Upper lobe of left lung (tissue), 6 donors: ENCODE data around the gene SRGAP3. TPM values are rescaled to one million over a fixed set of nuclear protein-coding genes. Genes with fewer than 3 reads are reported as not detected.
A peak's percentile ranks its signal among the peaks of the same experiment; 100 is the strongest.

Experiments used
- ATAC-seq, 2 donors: fragments of 200-7000 bp; cut with Tn5 transposase; one replicate each; pipeline ENCODE4 v1.9.1; 2022; ENCODE audit warnings: mild to moderate bottlenecking in 2 of 2, moderate library complexity in 2 of 2; ENCODE audit not compliant: low FRiP score in 2 of 2
- DNase-seq, 2 donors: peaks; one replicate each; pipeline ENCODE4 v3.0.0-alpha.2; 2019 to 2020
- H3K27ac ChIP-seq, 4 donors: fragments of 200-600 bp; sonication (generic); one replicate each; pipeline ENCODE4 v1.5.1; 2016 to 2019
- H3K27me3 ChIP-seq, 4 donors: fragments of 200-600 bp; sonication (generic); one replicate each; pipeline ENCODE4 v1.5.1; 2017 to 2019
- H3K36me3 ChIP-seq, 4 donors: fragments of 200-600 bp; sonication (generic); one replicate each; pipeline ENCODE4 v1.5.1; 2016 to 2019
- H3K4me1 ChIP-seq, 4 donors: fragments of 200-600 bp; sonication (generic); one replicate each; pipeline ENCODE4 v1.5.1; 2018 to 2019
- H3K4me3 ChIP-seq, 4 donors: fragments of 200-600 bp; sonication (generic); one replicate each; pipeline ENCODE4 v1.5.1; 2017 to 2019; ENCODE audit warnings: mild to moderate bottlenecking in 2 of 4, moderate library complexity in 1 of 4
- H3K9me3 ChIP-seq, 4 donors: fragments of 200-600 bp; sonication (generic); one replicate each; pipeline ENCODE4 v1.5.1; 2018 to 2019
- CTCF ChIP-seq, 6 experiments: fragments of 450-650 bp in 4 of 6; fragments of 200-600 bp in 2 of 6; sonication (generic) in 2 of 6; IDR thresholded peaks; one replicate each; pipeline ENCODE4 v1.5.1; 2016 to 2019; ENCODE audit warnings: antibody characterized with exemption in 6 of 6
- EP300 ChIP-seq, 4 donors: sonication (generic); formaldehyde crosslinking; IDR thresholded peaks; one replicate each; pipeline ENCODE4 v1.5.1; 2017; ENCODE audit warnings: antibody characterized with exemption in 4 of 4, control low read depth in 2 of 4
- POLR2A ChIP-seq, 4 donors: fragments of 450-650 bp; IDR thresholded peaks; one replicate each; pipeline ENCODE4 v1.5.1; 2016 to 2017; ENCODE audit warnings: antibody characterized with exemption in 4 of 4, mild to moderate bottlenecking in 2 of 4
- POLR2AphosphoS5 ChIP-seq, 2 donors: sonication (generic); formaldehyde crosslinking; IDR thresholded peaks; one replicate each; pipeline ENCODE4 v1.5.1; 2017; ENCODE audit warnings: antibody characterized with exemption in 2 of 2
- WGBS, 2 donors: methylation state at CpG; one replicate each; pipeline ENCODE4 v1.1.5; 2017 to 2018; 5-methylcytosine and 5-hydroxymethylcytosine counted together
- total RNA-seq, 6 donors: library from RNA; depleted of rRNA in 4 of 6; stranded (reverse); fragments of >200 nt in 4 of 6; gene quantifications; one replicate each; pipeline versions ENCODE4 v1.1.0 to v1.2.1, GENCODE V29; 2016 to 2021
- donor health status: DM: no; HTN: no; CAD: no; lungs with moderate emphysema.
- donor health status: DM: no; HTN: yes; CAD: no; lungs with severe emphysema.

Gene SRGAP3
- total RNA-seq, 6 donors from 2014 or later, result 4.6 to 29.6 (median 11.4) TPM

DNA sequence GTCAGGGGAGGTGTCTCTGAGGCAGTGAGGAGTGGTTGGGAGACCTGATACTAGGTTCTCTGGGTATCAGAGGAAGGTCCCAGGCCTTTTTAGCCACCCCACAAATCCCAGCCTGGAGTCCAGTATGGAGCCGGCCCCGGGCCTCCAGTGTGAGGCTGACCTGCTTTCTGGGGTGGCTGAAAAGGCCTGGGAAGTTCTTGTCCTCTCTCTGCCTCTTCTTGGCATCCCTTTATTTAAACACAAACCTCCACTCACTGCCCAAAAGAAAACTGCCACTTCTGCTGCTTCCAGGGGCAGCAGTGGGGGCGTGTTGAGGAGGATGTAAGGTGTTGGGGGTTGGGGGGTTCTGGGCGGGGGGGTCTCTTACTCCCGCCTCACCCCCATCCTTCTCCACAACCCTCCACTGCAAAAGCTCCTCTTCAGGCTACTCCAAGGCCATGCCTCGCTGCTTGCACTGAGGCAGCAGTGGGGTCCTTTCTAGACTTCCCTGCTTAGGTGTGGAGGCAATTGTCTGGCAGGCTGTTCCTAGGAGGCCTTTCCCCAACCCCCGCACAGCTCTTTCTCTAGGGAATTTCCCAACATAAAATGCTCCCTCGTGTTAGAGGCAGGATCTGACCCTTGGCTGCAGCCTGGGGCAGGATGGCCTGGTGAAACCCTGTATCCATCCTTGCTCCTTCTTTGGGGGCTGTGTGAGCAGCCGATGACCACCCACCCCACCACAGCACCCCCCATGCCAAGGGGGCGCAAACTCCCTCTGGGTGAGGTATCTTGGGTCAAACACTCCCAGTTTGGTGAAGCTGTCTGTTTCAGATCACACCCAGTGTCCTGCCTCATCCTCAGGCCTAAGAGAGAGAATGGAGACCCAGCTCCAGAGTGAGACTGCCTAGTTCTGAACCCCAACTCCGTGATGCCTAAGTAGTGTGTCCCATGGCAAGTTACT is 274.1 kb downstream of the SRGAP3 start:
- no peak overlapping the region for H3K4me3 ChIP-seq
- TF ChIP-seq POLR2A (IDR thresholded peaks at IDR 0.05) (no peak), EP300 (IDR thresholded peaks at IDR 0.05) (no peak), CTCF (IDR thresholded peaks at IDR 0.05) (no peak), POLR2AphosphoS5 (IDR thresholded peaks at IDR 0.05) (no peak)
- H3K27me3 ChIP-seq, result no peaks in the 10 kb centered on the region
- no peaks in the 10 kb centered on the region for H3K36me3 ChIP-seq
- DNase-seq (peak in 1 of 2 donors; percentile 15), ATAC-seq (no peak)
- H3K9me3 ChIP-seq, result peaks cover 0 to 9% (median 0%) of the 10 kb centered on the region in 4 donors
- H3K27ac ChIP-seq, result no peak overlapping the region
- WGBS, 2 donors, result 70 to 82% methylated on average over 8 to 11 of the region's 11 CpGs
- peaks cover 0 to 4% (median 0%) of the 10 kb centered on the region in 4 donors for H3K4me1 ChIP-seq

DNA sequence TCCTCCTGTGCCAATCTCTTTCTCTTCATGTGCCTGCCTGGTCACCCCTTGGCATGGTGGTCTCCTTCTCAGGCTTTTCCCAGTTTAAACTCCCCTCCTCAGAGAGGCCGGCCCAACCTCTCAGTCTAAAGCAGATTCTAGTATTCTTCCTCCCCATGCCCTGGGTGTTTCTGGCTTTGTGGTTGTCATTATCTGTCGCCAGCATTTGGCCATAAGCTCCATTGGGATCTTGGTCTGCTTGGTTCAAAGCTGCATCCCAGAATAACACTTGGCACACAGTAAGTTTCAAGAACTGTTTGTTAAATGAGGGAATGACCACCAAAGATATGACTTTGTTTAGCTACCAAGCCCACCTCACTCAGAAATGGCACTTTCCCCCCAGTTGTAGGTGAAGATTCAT is 275.0 kb downstream of the SRGAP3 start:
- no peak overlapping the region for H3K4me3 ChIP-seq
- peaks cover 0 to 8% (median 0%) of the 10 kb centered on the region in 4 donors for H3K9me3 ChIP-seq
- DNase-seq (no peak), ATAC-seq (no peak)
- 84 to 92% methylated on average over 2 of the region's 2 CpGs for WGBS, 2 donors
- no peak overlapping the region for H3K27ac ChIP-seq
- H3K27me3 ChIP-seq, result no peaks in the 10 kb centered on the region
- H3K36me3 ChIP-seq, result no peaks in the 10 kb centered on the region
- no peak for TF ChIP-seq CTCF (IDR thresholded peaks at IDR 0.05)
- no peak for TF ChIP-seq POLR2AphosphoS5 (IDR thresholded peaks at IDR 0.05)
- no peak for TF ChIP-seq EP300 (IDR thresholded peaks at IDR 0.05)
- no peak for TF ChIP-seq POLR2A (IDR thresholded peaks at IDR 0.05)
- H3K4me1 ChIP-seq, result peaks cover 0 to 4% (median 0%) of the 10 kb centered on the region in 4 donors

- ATAC-seq, result no peak
- Histone ChIP-seq H3K27me3 (no peaks in the 10 kb centered on the region), H3K9me3 (no peaks in the 10 kb centered on the region), H3K4me3 (no peak overlapping the region), H3K27ac (no peak overlapping the region), H3K36me3 (no peaks in the 10 kb centered on the region), H3K4me1 (peaks cover 0 to 4% (median 0%) of the 10 kb centered on the region in 4 donors)
- no peak for TF ChIP-seq POLR2A (IDR thresholded peaks at IDR 0.05)
- no peak for TF ChIP-seq CTCF (IDR thresholded peaks at IDR 0.05)
- TF ChIP-seq POLR2AphosphoS5 (IDR thresholded peaks at IDR 0.05), result no peak
- TF ChIP-seq EP300 (IDR thresholded peaks at IDR 0.05), result no peak
- WGBS, 2 donors, result 86 to 100% methylated on average over 2 of the region's 2 CpGs
- DNase-seq, result no peak
Measured at GRCh38 chr3:8972639-8973038, 276.8 kb downstream of the SRGAP3 start.

DNA sequence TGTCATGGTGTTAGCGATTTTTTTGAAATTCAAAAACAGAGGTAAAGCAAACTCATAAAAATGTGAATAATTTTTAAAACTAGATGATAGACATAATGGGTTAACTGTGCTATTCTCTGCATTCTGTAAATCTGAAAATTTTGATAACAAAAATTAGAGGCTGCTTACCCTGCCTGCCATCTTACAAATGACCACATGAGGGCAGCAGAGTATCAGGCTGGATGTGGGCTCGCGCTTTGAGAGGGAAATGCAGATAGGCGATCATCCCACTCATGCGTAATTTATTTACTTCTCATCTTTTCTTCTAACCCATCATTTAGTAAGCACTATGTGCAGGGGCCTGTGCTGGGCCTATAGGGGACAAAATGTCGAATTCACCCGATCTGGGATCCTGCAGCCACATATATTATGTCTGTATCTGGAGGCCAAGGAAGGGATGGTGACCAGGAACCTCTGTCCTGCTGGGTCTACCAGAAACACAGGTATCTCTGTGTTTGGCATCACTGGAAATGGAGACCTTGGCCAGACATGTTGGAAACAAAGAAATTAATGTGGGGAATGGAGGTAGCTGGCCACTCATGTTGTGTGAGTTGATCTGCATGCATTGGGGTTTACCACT is 278.4 kb downstream of the SRGAP3 start:
- TF ChIP-seq POLR2A (IDR thresholded peaks at IDR 0.05) (no peak), POLR2AphosphoS5 (IDR thresholded peaks at IDR 0.05) (no peak), CTCF (IDR thresholded peaks at IDR 0.05) (peak; percentile 79 to 95 (median 92)), EP300 (IDR thresholded peaks at IDR 0.05) (no peak)
- H3K27ac ChIP-seq, result no peak overlapping the region
- H3K4me3 ChIP-seq, result no peak overlapping the region
- no peaks in the 10 kb centered on the region for H3K27me3 ChIP-seq
- WGBS, 2 donors, result 1% methylated on average over 7 of the region's 7 CpGs
- H3K36me3 ChIP-seq, result no peaks in the 10 kb centered on the region
- H3K9me3 ChIP-seq, result no peaks in the 10 kb centered on the region
- DNase-seq (peak in 1 of 2 donors; percentile 54), ATAC-seq (peak; percentile 66 to 87)
- H3K4me1 ChIP-seq, result peaks cover 0 to 4% (median 0%) of the 10 kb centered on the region in 4 donors
